Islet of Langerhans (tissue), 1 donor: ENCODE measurements around the gene S100P.
"Not testable (repeated sequence)": the region's sequence is repeated elsewhere in the genome, so short reads cannot be mapped to it uniquely, and the experiment has no call there.

Experiments
- FAIRE-seq: peaks from one replicate; lab custom pipeline; 2011; peaks lifted over from hg19 to GRCh38; lab: Jason Lieb, UNC

S100P gene

DNA sequence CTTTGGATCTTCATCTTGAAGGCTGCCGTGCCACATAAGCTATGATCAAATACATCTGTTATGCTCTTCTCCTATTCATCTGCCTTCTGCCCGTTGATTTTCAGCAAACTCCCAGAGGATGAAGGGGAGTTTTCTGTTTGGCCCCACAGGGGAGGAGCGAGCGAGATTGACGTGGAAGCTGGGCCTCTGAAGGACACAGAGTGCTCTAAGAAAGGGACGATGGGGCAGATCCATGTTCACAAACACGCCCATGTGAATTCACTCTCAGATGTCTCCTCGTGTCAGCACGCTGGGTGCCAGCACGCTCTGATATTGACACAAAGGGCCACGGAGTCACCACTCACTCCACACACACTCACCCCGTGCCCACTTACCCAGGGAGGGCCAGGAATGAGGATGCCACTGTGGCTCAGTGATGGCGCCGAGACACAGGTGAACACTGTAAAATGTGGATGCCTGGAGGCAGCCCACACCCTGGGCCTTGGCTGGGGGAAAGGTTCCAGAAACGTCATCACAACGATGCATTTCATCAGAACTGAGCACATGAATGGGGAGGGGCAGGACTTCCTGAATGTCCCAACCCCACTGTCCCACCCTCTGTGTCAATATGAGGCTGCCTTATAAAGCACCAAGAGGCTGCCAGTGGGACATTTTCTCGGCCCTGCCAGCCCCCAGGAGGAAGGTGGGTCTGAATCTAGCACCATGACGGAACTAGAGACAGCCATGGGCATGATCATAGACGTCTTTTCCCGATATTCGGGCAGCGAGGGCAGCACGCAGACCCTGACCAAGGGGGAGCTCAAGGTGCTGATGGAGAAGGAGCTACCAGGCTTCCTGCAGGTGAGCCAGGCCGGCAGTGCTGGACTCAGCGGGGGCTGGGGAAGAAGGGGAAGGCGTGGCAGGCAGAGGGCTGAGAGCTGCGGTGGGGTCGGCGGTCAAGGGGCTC, at the start of gene S100P:
Gene S100P (plus strand): TSS at position 648 of the 946 bp plus-strand sequence. CDS start 55 bp downstream, at position 703.
- FAIRE-seq = no peak

DNA sequence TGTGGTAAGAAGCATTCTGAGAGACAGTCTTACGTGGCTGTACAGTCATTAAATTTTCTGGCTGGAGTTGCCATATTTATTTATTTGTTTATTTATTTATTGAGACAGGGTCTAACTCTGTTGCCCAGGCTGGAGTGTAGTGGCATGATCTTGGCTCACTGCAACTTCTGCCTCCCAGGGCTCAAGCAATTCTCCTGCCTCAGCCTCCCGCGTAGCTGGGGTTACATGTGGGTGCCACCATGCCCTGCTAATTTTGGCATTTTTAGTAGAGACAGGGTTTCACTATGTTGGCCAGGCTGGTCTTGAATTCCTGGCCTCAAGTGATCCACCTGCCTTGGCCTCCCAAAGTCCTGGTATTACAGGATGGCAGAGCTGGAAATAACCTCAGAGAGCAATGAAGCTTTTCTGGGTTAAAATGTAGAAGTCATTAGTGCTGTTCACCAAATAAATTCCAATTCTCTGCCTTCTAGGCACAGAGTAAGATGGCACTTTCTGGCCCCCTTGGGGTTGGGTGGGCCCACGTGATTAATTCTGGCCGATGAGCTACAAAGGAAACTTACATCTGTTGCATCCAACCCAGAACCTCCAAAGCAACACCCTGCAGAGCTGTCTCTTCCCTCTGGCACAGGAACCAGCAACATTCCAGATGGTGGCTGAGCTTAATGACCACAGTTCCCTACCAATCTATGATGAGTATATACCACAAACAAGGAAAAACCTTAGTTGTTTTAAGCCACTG, 48.7 kb upstream of the S100P start:
- no peak for FAIRE-seq

DNA sequence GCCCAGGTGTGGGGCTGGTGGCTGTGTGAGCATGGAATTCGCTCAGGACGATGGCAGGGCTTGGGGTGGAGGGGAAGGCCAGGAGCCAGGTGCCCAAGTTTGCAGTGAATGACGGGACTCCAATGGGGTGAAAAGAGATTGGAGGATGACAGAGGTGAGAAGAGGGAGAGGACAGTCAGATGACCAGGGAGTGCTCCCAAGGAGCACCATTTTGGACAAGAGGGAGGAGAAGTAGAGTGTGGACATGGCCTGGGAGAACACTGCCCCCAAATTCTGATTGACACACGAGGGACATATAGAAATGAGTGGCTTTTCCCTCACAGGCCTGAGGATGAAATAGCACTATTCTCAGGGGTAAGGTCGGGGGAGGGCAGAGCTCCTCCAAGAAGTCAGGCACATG, 46.5 kb upstream of the S100P start:
- FAIRE-seq = no peak

DNA sequence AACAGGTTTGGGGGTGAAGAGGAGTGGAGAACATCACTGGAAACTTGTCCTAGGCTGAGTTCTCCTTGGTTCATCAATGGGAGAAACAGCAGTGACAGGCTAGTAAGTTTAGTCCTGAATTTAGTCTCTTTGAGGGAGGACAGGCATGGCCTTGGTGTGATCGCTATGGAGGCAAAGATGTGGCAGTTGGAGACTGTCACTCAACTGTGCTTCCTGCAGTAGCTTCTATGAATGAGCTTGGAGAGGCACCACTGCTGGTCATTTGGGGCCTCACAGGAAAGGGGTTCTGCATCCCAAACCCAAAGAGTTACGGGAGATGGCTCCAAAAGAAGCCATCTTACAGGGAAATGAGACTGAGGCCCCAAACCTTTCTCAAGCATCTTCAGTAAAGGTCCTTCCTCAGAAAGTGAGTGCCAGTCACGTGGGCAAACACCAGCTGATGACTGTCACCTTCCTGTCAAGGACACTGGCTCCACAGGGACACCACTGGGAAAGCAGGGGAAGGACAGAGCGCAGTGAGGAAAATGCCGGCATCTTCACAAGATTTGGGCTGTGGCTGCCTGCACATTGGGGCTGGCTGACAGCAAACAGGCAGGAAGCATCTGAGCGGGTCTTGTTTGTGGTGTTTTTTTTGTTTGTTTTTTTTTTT, 46.0 kb upstream of the S100P start:
- FAIRE-seq = no peak

DNA sequence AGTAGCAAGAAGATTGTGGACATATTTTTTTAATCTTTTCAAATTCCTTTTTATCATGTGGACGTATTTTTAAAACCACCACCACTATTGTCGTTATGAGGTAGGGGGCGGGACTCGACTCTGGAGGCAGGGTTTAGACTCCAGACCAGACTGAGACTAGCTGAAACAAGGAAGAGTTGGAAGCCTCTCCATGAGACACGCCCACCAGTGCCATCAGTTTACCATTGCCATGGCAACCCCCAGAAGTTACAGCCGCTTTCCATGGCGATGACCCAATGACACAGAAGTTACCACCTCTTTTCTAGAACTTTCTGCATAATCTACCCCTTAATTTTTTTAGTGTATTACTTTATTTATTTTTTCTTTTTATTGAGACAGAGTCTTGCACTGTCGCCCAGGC, 44.5 kb upstream of the S100P start:
- FAIRE-seq = no peak

DNA sequence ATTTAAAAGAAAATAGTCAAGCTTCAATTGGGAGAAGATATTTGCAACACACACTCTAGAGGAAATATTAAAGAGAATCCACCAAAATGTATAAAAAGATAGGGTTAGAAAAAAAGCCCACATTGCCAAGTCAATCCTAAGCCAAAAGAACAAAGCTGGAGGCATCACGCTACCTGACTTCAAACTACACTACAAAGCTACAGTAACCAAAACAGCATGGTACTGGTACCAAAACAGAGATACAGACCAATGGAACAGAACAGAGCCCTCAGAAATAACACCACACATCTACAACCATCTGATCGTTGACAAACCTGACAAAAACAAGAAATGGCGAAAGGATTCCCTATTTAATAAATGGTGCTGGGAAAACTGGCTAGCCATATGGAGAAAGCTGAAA, 39.5 kb upstream of the S100P start:
- not testable (repeated sequence) for FAIRE-seq

DNA sequence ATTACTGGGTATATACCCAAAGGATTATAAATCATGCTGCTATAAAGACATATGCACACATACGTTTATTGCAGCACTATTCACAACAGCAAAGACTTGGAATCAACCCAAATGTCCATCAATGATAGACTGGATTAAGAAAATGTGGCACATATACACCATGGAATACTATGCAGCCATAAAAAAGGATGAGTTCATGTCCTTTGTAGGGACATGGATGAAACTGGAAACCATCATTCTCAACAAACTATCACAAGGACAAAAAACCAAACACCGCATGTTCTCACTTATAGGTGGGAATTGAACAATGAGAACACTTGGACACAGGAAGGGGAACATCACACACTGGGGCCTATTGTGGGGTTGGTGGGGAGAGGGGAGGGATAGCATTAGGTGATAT, 38.4 kb upstream of the S100P start:
- not testable (repeated sequence) for FAIRE-seq

DNA sequence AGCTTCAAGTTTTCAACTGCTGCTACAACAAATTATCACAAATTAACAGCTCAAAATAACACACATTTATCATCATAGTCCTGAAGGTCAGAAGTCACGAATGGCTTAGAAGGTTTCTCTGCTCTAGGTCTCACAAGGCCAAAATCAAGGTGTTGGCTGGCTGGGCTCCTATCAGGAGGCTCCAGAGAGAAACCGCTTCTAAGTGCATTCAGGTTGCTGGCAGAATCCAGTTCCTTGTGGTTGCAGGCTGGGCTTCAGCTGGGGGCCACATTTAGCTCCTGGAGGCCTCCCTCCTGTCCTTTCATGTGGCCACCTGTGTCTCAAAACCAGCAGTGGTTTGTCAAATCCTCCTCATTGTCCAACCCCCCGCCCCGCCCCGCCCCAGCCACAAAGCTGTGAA, 37.8 kb upstream of the S100P start:
- FAIRE-seq = no peak

DNA sequence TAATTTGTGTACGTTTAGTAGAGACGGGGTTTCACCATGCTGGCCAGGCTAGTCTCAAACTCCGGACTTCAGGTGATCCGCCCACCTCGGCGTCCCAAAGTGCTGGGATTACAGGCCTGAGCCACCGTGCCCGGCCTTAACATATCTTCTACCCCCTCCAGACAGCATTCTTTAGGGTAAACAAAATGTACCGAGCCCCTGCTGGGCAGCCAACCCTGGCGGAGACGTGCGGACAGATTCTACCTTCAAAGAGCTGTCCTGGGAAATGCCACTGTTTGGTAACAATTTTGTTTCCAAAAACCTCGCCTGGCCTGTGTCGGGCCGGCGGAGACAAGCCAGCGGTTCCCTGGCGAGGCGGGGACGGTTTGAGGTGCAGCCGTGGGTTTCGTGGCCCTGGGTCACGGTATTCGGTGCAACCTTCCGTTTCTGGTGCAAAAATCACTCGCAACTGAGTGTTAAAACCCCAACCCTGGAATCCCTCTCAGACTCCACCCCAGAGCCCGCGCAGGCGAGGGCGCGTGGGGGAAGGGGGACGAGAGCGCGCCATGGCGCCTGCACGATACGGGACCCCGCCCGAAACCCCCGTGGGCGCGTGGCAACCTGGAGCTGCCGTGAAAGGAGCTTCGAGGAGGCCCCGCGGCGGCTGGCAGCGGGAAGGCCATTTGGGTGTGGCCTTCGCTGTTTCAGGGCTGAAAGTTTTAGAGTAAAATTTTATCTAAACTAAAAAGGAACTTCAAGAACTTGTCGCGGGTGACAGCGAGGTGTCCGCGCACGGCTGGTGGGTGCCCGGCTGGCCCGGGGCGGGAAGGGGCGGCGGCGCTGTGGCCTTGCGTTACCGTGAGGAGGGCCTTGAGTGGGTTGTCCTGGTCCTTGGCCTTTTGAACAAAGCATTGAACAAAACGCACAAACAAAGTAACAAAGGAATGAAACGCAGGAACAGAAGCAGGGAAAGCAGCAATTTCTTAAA, 36.2 kb upstream of the S100P start:
- no peak for FAIRE-seq

DNA sequence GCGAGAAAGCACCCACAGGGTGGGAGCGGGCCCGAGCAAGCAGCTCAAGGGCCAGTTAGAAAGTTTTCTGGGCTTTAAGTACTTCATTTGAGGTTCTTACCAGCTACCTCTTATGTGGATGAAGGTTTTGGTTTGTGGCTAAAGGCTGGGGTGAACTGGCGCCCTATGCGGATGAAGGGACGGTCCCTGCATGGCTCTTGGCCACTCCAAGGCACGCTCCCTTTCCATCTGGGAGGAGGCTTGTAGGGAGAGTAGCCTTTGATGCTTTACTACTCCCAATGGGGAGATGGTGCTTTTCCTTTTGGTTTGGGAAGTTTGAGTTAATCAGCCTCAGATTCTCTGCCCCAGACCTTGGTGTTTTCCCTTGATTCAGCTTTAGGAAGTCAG, 35.5 kb upstream of the S100P start:
- no peak for FAIRE-seq

DNA sequence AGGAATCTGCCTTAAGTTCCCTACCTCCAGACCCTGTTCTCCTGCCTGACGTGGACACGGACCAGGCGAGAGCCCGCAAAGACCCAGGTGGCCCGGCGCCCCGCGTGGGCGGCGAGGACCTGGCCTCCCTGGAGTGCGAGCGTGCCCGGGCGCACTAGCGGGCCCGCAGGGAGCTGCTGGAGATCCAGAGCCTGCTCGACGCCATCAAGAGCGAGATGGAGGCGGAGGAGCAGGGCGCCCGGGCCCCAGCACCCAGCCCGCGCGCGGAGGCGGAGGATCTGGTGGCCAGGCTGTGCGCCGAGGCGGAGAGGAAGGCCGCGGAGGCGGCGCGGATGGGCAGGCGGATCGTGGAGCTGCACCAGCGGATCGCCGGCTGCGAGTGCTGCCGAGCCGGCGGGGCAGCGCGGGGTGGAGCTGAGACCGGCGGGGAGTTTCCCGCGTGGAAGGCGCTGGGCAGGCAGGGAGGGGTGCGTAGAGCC, 35.0 kb upstream of the S100P start:
- no peak for FAIRE-seq

DNA sequence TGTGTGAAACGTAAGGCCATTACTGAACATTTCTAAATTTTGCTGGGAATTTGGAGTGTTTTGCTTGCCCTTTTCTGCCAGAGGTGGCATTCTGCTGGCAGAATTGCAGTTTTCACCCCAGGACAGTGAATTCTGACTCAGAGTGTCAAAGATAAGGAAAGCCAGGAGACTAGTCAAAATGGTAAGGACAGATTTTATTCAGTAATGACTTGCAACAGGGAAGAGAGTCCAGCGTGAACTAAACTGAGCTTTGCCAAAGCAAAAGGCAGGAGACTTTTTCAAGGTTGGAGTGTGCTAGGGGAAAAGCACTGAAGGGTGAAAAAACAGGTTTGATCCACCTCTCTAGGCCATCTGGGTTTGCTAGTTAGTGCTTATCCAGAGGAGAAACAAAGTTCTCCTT, 33.8 kb upstream of the S100P start:
- FAIRE-seq = no peak

DNA sequence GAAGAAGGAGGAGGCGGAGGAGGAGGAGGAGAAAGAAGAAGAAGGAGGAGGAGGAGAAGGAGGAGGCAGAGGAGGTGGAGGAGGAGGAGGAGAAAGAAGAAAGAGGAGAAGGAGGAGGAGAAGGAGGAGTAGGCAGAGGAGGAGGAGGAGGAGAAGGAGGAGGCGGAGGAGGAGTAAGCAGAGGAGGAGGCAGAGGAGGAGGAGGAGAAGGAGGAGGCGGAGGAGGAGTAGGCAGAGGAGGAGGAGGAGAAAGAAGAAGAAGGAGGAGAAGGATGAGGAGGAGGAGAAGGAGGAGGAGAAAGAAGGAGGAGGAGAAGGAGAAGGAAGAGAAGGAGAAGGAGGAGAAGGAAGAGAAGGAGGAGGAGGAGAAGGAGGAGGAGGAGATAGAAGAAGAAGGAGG, 33.2 kb upstream of the S100P start:
- FAIRE-seq = no peak

DNA sequence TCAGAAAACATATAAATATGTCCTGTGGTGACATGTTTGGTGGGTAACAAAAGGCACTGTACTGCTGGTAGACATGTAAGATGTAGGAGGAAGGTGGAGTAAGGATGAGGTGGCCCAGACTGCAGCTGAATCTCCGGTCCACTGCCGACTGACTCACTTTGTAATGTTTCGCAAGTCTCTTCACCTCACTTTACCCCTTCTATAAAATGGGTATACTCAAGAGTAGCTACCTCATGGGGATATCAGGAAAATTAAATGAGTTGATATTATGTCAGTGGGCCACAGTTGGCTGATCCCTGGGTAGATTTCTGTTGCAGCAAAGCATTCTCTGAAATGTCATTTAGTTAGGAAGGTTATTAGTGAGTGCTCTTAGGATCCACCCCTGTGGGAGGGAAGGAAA, 31.1 kb upstream of the S100P start:
- FAIRE-seq = no peak

DNA sequence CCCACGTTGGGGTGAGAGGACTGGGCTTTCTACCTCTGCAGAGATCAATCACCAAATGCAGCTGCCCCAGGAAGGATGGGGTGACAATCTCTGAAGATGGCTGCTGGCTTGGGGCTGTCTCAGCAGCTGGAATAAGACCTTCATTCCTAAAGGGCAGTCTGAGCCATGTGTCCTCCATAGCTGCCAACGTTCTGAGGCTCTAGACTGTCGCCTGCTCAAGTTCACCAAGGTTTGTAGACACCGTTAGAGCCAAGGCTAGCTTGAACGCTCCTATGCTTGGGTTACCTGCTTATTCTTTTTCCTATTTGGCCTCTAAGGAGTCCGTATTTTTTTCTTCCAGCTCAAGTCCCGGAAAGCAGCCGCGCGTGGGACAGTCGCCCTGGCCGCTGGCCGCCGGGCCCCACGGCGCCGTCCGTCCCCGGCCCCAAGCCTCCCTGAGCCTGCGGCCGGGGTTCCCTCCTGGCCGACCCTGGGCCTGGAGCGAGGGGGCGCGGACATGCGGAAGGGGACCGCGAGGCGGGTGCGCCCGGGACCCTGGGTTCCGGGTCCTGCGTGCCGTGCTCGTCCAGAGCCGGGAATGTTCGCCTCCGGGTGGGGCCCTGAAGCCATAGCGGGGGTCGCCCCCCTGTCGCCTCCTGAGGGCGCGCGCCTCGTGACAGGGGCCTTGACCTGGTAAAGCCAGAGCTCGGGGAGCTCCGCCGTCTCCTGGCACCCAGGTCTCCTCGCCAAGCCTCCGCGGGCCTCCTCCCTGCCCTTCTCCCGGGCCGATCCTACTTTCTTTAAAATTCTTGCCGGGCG, 29.9 kb upstream of the S100P start:
- no peak for FAIRE-seq

DNA sequence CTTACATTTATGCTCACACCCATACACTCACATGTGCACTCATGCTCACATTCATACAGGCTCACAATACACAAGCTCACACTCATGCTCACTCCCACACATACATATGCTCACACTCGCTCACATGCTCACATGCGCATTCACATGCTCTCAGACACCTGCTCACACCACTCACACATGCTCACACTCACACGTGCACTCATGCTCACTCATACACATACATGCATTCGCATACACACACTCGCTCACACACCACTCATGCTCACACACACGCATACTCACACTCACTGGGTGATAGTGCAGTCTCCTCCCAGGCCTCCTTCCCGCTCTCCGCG, 28.4 kb upstream of the S100P start:
- no peak for FAIRE-seq

DNA sequence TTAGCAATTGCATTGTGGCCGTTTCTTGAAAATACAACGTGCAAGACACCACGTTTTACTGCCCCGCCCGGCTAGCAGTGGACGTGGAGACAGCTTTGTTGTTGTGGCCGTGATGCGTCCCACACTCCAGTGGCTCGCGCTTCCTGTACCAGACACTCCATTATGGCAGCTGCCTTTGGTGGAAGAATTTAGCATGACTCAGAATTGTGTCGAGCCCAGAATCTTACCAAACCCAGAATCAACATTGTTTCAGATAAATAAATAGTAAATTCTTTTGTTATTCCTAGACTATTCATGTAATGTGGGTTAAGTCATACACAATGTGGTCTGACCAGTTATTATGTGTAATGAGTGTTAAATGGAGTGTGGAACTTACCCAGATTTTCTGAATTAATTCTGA, 25.3 kb upstream of the S100P start:
- FAIRE-seq = no peak

DNA sequence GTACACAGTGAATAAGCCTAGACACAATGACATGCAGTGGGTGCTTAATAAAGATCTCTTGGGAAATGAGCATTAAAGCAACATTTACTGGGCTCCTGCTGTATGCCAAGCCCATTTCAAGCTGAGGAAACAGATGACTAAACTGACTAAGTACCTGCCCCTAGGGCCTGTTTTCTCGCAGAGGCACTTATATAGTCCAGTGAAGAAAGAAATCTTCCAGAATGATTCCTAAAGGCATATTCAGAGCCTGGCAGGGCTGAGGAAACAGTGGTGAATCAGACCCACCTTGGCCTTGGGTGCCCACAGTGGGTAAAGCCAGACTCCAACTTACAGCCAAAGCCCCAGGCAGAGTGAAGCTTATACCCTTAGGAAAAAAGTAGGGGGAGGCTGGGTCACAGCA, 22.0 kb upstream of the S100P start:
- no peak for FAIRE-seq

DNA sequence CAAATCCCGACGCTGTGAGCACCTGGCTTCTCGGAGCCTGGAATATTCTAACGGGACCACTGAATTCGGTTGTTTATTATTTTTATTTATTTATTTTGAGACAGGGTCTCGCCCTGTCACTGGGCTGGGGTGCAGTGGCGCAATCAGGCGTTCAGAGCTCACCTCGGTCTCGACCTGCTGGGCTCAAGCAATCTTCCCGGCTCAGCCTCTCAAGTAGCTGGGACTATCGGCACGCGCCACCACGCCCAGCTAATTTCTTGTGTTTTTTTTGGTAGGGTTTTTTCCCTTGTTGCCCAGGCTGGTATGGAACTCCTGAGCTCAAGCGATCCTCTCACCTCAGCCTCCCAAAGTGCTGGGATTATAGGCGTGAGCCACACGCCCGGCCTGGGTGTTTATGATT, 21.5 kb upstream of the S100P start:
- no peak for FAIRE-seq

DNA sequence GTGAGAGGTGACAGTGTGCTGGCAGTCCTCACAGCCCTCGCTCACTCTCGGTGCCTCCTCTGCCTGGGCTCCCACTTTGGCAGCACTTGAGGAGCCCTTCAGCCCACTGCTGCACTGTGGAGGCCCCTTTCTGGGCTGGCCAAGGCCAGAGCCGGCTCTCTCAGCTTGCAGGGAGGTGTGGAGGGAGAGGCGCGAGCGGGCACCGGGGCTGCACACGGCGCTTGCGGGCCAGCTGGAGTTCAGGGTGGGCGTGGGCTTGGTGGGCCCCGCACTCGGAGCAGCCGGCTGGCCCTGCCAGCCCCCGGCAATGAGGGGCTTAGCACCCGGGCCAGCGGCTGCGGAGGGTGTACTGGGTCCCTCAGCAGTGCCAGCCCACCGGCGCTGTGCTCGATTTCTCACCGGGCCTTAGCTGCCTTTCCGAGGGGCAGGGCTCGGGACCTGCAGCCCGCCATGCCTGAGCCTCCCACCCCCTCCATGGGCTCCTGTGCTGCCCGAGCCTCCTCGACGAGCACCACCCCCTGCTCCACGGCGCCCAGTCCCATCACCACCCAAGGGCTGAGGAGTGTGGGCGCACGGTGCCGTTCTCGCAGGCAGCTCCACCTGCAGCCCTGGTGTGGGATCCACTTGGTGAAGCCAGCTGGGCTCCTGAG, 21.0 kb upstream of the S100P start:
- FAIRE-seq = not testable (repeated sequence)
